Endothelial cell of umbilical vein (primary cell): ENCODE data around the gene USP33. TPM values are rescaled to one million over a fixed set of nuclear protein-coding genes. Genes with fewer than 3 reads are reported as not detected.

Source experiments
- BruUV-seq: library from RNA; stranded (reverse); fragments of 400-500 nt; replicated peaks from 2 replicates; lab custom pipeline; 2021; lab: Mats Ljungman, UMichigan
- CTCF ChIA-PET: fragments of 300-600, 350-600 bp; sonication (Branson Sonifier 250); formaldehyde crosslinking; loops from one replicate; lab custom pipeline; 2021; ENCODE audit warnings: antibody characterized with exemption, inconsistent platforms; lab: Charles Lee
- POLR2A ChIA-PET: fragments of 300-600, 350-600 bp; sonication (Branson Sonifier 250); formaldehyde crosslinking; loops from one replicate; lab custom pipeline; 2021; ENCODE audit warnings: antibody characterized with exemption, inconsistent platforms; lab: Charles Lee
- DNase-seq: peaks from one replicate; pipeline ENCODE4 v3.0.0-alpha.2; 2011; ENCODE audit warnings: low read depth, low spot score
- FAIRE-seq: peaks from 2 replicates; lab custom pipeline; 2011; peaks lifted over from hg19 to GRCh38; lab: Jason Lieb, UNC
- H2AFZ ChIP-seq: 2 replicates; pipeline ENCODE4 v1.6.0; 2012; ENCODE audit warnings: low read depth, low read length, control low read depth, inconsistent platforms
- H3K27ac ChIP-seq: 2 replicates; pipeline ENCODE4 v1.5.1; 2011; ENCODE audit warnings: low read depth, mild to moderate bottlenecking, control low read depth, low read length, moderate library complexity; ENCODE audit not compliant: insufficient read depth
- H3K27me3 ChIP-seq, 2 experiments: 2 replicates each; pipeline versions ENCODE4 v1.6.0 to v1.6.1; 2011; ENCODE audit warnings: low read length in 2 of 2, mixed read lengths in 1 of 2; ENCODE audit not compliant: control insufficient read depth in 2 of 2, insufficient read depth in 2 of 2
- H3K36me3 ChIP-seq, 2 experiments: 2 replicates in 1 of 2; 3 replicates in 1 of 2; pipeline ENCODE4 v1.5.1; 2011; ENCODE audit warnings: low read length in 2 of 2, mild to moderate bottlenecking in 1 of 2, moderate library complexity in 1 of 2; ENCODE audit not compliant: control insufficient read depth in 2 of 2, insufficient read depth in 2 of 2; ENCODE audit errors: extremely low read depth in 1 of 2
- H3K4me1 ChIP-seq: 3 replicates; pipeline ENCODE4 v1.5.1; 2011; ENCODE audit warnings: mild to moderate bottlenecking, low read length; ENCODE audit not compliant: control insufficient read depth, insufficient read depth; ENCODE audit errors: extremely low read depth
- H3K4me2 ChIP-seq: 2 replicates; pipeline ENCODE4 v1.6.1; 2011; ENCODE audit warnings: low read length, control low read depth, mixed read lengths; ENCODE audit not compliant: insufficient read depth
- H3K4me3 ChIP-seq, 3 experiments: fragments of 200-600 bp in 1 of 3; sonication (generic), shearing (Covaris generic) in 1 of 3; replicated peaks in 1 of 3; 2 replicates each; pipeline ENCODE4 v1.5.1; 2011 to 2016; ENCODE audit warnings: control low read depth in 3 of 3, low read length in 3 of 3, mild to moderate bottlenecking in 2 of 3, inconsistent platforms in 1 of 3, low read depth in 1 of 3, moderate library complexity in 1 of 3; ENCODE audit not compliant: insufficient read depth in 1 of 3
- H3K79me2 ChIP-seq: 2 replicates; pipeline ENCODE4 v1.6.0; 2012; ENCODE audit warnings: low read length, inconsistent platforms; ENCODE audit not compliant: control insufficient read depth, insufficient read depth
- H3K9ac ChIP-seq: replicated peaks from 2 replicates; pipeline ENCODE3; 2011; ENCODE audit warnings: low read length, control low read depth; ENCODE audit not compliant: insufficient read depth; ENCODE audit errors: extremely low read depth
- H3K9me1 ChIP-seq: replicated peaks from 3 replicates; pipeline ENCODE4 v1.6.0; 2011; ENCODE audit warnings: mild to moderate bottlenecking, low read length; ENCODE audit not compliant: control insufficient read depth, insufficient read depth; ENCODE audit errors: extremely low read depth
- H3K9me3 ChIP-seq: replicated peaks from 2 replicates; pipeline ENCODE4 v1.5.1; 2012; ENCODE audit warnings: low read length, inconsistent platforms; ENCODE audit not compliant: control insufficient read depth, insufficient read depth
- H4K20me1 ChIP-seq: replicated peaks from 2 replicates; pipeline ENCODE3; 2011; ENCODE audit warnings: mild to moderate bottlenecking, low read length; ENCODE audit not compliant: control insufficient read depth, insufficient read depth; ENCODE audit errors: extremely low read depth
- EZH2 ChIP-seq: IDR thresholded peaks from 2 replicates; pipeline ENCODE4 v1.6.1; 2012; ENCODE audit warnings: borderline replicate concordance, low read depth, mild to moderate bottlenecking, moderate library complexity, low read length, inconsistent platforms; ENCODE audit not compliant: severe bottlenecking
- GATA2 ChIP-seq: IDR thresholded peaks from 2 replicates; pipeline ENCODE4 v1.7.0; 2011; ENCODE audit warnings: low read depth, mild to moderate bottlenecking, moderate library complexity, mixed read lengths, low read length; ENCODE audit not compliant: insufficient read length, insufficient read depth
- JUN ChIP-seq: IDR thresholded peaks from 2 replicates; pipeline ENCODE4 v1.6.1; 2011; ENCODE audit warnings: borderline replicate concordance, low read depth; ENCODE audit not compliant: insufficient read length, insufficient read depth
- MYC ChIP-seq: IDR thresholded peaks from one replicate; pipeline ENCODE4 v1.6.1; 2011; ENCODE audit warnings: mild to moderate bottlenecking, low read depth, low read length
- POLR2AphosphoS5 ChIP-seq: IDR thresholded peaks from 2 replicates; pipeline ENCODE4 v1.6.1; 2012; ENCODE audit warnings: low read depth, mild to moderate bottlenecking, control low read depth, low read length, moderate library complexity; ENCODE audit not compliant: insufficient read depth
- dilution Hi-C: fragments of 300-500 bp; cut with MboI; formaldehyde crosslinking; loops from one replicate; pipeline ENCODE4 v1.15.0; 2019; ENCODE audit warnings: low sequenced_read_pairs; ENCODE audit not compliant: extremely low pct_ligation_motif_present
- intact Hi-C: fragments of 100-400 bp; cut with micrococcal nuclease; formaldehyde crosslinking; loops from one replicate; pipeline ENCODE4 v1.10.0; 2022
- polyA plus RNA-seq, 4 experiments: library from polyadenylated mRNA; depleted of rRNA in 3 of 4; stranded (reverse) in 3 of 4; unstranded in 1 of 4; fragments of >200 nt; gene quantifications; 2 replicates each; pipeline versions ENCODE4 v1.2.1 to v1.2.3, GENCODE V29; 2011 to 2012; ENCODE audit warnings: missing spikeins in 1 of 4
- total RNA-seq: library from RNA; stranded (reverse); gene quantifications from 2 replicates; pipeline ENCODE4 v1.2.3, GENCODE V29; 2021
- TF ChIP-seq, protein P1 (sequence below), 2 donors: IDR thresholded peaks; 1 replicate in 1 of 2; 2 replicates in 1 of 2; pipeline ENCODE4 v1.5.1; 2011; ENCODE audit warnings: low read length in 2 of 2, mild to moderate bottlenecking in 2 of 2, moderate library complexity in 2 of 2, control low read depth in 1 of 2, inconsistent platforms in 1 of 2, low read depth in 1 of 2; ENCODE audit not compliant: insufficient read depth in 1 of 2; ENCODE audit errors: extremely low read depth in 1 of 2
- TF ChIP-seq, protein P2 (sequence below): IDR thresholded peaks from 2 replicates; pipeline ENCODE4 v1.6.1; 2011; ENCODE audit not compliant: insufficient read depth, insufficient read length

The USP33 gene
- total and polyA plus RNA-seq, 2 donors (not counting 3 experiments of a cell fraction or from before 2014, with no cell fraction given), result 22.5 to 46.4 TPM

DNA sequence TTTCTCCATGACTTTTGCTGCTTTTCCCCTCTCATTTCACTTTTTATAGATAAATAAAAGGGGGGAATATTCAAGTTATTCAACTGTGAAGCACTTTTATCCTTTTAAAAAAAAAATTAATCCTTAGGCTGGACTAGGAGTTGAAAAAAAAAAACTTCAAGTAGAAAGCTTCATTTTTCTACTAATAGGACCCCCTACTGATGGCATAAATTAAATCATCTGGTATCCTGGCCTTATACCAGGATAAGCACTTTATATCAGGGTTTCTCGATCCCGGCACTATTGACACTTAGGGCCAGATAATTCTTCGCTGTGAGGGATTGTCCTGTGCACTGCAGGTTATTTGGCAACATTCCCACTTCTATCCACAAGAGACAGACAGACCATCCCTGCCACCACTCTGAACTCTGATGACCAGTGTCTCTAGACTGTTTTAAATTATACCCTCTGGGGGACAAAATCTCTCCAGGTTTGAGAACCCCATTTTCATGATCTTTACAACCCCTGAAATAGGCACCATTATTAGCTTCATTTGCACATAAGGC is 17.6 kb downstream of the USP33 start:
- Histone ChIP-seq H3K4me3 (no peak overlapping the region), H3K4me1 (no peaks in the 10 kb centered on the region), H3K4me2 (no peak overlapping the region), H3K27ac (no peak overlapping the region), H3K9ac (no peak overlapping the region), H3K9me1 (no peaks in the 10 kb centered on the region), H3K36me3 (no peaks in the 10 kb centered on the region), H3K9me3 (no peaks in the 10 kb centered on the region), H3K27me3 (no peaks in the 10 kb centered on the region), H3K79me2 (peaks cover 24% of the 10 kb centered on the region), H4K20me1 (no peaks in the 10 kb centered on the region), H2AFZ (no peak overlapping the region)
- no peak for DNase-seq
- no TSS peak for BruUV-seq
- FAIRE-seq, result no peak
- dilution Hi-C loops (no loop called here), intact Hi-C loops (no loop called here)
- ChIA-PET POLR2A (no interaction called here), CTCF (interaction anchor here (1.1 kb wide), 1 partner anchor 9 kb away, joined by 3 read pairs; no protein-coding TSS in a partner anchor)
- no peak for TF ChIP-seq GATA2
- TF ChIP-seq EZH2, result no peak

DNA sequence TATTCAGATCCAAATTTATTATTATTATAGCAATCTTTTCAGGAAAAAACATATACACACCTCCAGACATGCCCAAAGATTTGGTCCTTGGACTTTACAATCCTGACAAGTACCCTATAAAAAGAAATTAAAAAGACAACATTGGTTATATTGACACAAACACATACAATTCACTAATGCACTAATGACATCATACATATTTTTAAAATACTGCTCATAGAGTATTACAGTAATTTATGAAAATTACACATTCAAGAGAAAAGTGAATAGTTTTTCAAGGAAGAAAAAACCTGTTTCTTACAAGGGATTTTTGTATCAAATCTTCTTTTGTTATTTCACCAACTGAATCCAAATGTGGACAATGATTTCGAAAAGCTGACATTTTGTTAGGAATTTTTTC is 18.3 kb downstream of the USP33 start:
- CTCF ChIA-PET, result interaction anchor here (1.1 kb wide), 1 partner anchor 10 kb away, joined by 3 read pairs; no protein-coding TSS in a partner anchor
- FAIRE-seq, result no peak
- Histone ChIP-seq H2AFZ (no peak overlapping the region), H3K9ac (no peak overlapping the region), H3K9me1 (no peaks in the 10 kb centered on the region), H3K9me3 (no peaks in the 10 kb centered on the region), H3K4me1 (no peaks in the 10 kb centered on the region), H3K27ac (no peak overlapping the region), H3K27me3 (no peaks in the 10 kb centered on the region), H3K79me2 (peaks cover 21% of the 10 kb centered on the region), H4K20me1 (no peaks in the 10 kb centered on the region), H3K36me3 (no peaks in the 10 kb centered on the region), H3K4me3 (no peak overlapping the region), H3K4me2 (no peak overlapping the region)
- no peak for DNase-seq
- POLR2A ChIA-PET, result no interaction called here
- dilution Hi-C loops, result no loop called here
- intact Hi-C loops, result no loop called here
- BruUV-seq, result no TSS peak
- TF ChIP-seq, protein P1, sequence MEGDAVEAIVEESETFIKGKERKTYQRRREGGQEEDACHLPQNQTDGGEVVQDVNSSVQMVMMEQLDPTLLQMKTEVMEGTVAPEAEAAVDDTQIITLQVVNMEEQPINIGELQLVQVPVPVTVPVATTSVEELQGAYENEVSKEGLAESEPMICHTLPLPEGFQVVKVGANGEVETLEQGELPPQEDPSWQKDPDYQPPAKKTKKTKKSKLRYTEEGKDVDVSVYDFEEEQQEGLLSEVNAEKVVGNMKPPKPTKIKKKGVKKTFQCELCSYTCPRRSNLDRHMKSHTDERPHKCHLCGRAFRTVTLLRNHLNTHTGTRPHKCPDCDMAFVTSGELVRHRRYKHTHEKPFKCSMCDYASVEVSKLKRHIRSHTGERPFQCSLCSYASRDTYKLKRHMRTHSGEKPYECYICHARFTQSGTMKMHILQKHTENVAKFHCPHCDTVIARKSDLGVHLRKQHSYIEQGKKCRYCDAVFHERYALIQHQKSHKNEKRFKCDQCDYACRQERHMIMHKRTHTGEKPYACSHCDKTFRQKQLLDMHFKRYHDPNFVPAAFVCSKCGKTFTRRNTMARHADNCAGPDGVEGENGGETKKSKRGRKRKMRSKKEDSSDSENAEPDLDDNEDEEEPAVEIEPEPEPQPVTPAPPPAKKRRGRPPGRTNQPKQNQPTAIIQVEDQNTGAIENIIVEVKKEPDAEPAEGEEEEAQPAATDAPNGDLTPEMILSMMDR (IDR thresholded peaks at IDR 0.05; ENCODE audit: extremely low read depth in 1 of 2, insufficient read depth in 1 of 2, low read depth in 1 of 2, low read length in 2 of 2), result no peak
- TF ChIP-seq, protein P2, sequence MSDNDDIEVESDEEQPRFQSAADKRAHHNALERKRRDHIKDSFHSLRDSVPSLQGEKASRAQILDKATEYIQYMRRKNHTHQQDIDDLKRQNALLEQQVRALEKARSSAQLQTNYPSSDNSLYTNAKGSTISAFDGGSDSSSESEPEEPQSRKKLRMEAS, result no peak
- TF ChIP-seq JUN (no peak), POLR2AphosphoS5 (no peak), MYC (no peak), EZH2 (no peak)
